Activated naive CD4-positive, alpha-beta T cell treated with anti-CD3 and anti-CD28 coated beads, Interleukin-2, amount 50 U/mL, for 16 hours (primary cell): ENCODE results near the gene CEP170B.

Source experiments
- DNase-seq: peaks from one replicate; pipeline ENCODE4 v3.0.0-alpha.2; 2020

The CEP170B gene

DNA sequence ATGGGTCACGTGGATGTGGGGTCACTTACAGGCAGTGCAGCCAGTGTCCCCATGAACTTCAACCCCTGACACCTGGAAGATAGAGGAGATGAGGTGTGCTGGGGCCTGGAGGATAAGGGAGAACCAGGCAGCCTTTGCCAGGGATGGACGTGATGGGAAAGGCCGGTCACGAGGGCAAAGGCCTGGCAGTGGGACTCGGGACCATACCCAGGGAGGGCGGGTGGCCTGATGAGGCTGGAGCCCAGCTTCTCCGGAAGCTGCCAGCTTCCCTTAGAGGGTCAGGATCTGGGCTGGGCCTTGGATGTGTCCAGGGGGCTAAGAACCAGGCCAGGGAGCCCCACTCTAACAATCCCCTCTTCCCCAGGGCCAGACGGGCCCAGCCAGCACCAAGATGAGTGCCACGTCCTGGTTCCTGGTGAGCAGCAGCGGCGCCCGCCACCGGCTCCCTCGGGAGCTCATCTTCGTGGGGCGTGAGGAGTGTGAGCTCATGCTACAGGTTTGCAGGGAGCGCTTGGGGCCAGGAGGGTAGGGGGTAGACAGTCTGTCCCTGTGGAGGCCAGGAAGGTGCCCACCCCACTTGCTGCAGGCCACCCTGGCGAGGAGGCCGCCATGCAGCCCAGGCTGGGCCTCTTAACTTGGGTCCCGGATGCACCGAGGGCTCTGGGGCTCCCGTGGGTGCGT, 3.1 kb downstream of the CEP170B start:
- peak; percentile 8 for DNase-seq

DNA sequence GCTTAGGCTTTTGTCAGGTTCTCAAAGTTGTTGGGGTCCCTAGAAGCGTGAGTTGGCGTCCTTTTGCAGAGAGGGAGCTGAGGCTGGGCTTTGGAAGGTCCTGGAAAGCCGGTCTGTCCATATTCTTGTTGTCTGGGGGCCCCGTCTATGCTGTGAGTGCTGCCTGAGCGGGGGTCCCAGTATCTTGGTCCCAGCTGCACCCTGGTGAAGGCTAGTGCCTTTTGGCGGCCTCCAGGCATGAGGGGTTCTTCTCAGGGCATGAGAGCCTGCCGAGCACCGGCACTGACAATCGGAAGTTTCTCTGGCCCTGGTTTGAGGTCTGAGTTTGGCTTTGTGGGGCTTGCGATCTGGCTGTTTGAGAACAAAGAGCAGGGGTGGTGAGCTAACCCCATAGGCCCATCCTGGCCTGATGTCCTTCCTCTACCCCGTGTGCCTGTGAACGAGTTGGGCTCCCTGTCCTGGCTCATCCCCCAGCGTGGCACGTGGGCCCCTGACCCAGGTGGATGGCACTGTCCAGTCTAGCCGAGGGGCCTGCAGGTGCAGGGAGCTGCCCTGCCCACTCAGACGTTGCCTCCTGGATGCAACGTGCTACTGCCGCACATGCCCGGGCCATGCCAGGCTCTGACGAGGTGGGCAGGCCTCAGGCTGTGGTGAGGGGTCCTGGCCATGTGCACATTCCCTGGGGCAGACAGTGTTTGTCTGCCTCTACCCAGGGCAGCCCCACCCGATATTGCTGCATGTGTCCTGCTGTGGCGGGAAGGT, 3.9 kb downstream of the CEP170B start:
- no peak for DNase-seq

DNA sequence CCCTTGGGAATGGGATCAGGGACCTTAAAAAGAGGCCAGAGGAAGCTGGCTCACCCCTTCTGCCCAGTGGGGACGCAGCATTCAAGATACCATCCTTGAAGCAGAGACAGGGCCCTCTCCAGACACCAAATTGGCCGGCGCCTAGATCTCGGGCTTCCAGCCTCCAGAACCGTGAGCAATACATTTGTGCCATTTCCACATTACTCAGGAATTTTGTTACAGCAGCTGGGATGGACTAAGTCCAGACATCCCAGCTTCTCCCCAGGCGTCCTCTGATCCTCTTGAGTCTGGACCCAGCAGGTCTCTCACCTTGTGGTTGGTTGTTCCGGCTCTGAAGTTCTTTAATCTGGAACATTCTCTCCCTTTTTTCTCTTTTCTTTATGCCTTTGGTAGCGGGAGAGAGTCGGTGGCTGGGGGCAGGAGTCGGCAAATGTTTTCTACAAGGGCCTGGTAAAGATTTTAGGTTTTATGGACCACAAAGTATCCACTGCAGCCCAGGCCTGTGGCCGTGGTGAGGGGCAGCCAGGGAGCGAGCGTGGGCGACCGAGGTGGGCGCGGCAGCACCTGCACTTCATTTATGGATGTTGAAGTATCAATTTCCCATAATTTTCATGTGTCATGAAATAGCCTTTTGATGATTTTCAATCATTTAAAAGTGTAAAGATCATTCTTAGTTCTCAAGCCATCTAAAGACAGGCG, 4.8 kb downstream of the CEP170B start:
- no peak for DNase-seq

DNA sequence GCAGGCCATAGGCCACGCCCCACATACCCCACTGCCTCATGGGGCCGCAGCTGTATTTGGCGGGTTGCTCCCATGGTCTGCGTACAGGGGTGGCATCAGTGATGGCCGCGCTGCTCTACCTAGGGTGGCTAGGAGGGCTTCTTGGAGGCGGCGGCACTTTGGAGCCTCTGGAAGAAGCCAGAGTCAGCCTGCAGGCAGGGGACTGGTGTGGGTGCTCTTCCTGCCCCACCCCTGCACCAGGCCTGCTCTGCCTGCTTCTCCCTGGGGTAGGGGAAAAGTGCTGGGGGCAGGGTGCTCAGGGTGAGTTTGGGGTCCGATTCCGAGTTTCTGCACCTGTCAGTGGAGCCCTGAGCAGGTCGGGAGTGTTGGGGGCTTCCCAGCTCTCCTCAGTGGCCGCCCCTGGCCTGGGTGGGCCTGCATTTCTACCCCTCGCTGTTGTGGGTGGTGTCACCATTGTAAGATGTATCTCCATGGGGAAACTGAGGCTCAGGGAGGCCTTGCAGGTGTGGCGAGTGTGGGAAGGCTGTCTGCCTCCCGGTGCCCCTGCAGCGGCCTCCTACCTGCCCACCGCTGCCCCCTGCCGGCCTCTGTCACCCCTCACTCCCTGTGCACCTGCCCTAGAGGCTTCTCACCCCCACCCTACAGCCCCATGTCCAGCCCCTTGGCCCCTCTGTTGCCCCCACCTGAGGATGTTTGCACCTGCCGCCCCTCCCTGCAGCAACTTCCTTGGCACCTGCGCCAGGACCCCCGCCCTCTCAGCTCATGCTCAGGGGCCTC, 5.5 kb downstream of the CEP170B start:
- DNase-seq: peak; percentile 62

DNA sequence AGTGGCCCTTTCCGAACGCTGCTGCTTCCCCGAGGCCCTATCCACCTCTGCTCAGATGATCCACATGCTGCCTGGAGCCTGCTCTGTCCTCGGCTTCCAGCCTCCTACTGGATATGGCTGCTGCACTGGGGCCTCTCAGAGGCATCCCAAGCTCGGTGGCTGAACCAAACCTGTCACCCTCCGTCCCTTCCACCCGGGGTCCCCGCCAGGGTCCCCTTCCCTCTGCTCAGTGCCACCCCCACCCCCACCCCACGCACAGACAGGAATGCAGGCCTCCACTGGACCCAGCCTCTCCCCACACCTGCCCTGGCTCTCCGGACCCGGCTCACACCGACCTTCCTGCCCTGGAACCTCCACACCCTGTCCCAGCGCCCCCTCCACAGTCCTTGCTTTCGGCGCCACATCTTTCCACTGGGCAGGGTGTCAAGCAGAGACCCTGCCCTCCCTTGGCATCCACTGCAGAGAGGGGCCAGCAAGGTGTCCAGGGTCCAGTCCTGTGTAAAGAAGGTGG, 6.1 kb downstream of the CEP170B start:
- no peak for DNase-seq

DNA sequence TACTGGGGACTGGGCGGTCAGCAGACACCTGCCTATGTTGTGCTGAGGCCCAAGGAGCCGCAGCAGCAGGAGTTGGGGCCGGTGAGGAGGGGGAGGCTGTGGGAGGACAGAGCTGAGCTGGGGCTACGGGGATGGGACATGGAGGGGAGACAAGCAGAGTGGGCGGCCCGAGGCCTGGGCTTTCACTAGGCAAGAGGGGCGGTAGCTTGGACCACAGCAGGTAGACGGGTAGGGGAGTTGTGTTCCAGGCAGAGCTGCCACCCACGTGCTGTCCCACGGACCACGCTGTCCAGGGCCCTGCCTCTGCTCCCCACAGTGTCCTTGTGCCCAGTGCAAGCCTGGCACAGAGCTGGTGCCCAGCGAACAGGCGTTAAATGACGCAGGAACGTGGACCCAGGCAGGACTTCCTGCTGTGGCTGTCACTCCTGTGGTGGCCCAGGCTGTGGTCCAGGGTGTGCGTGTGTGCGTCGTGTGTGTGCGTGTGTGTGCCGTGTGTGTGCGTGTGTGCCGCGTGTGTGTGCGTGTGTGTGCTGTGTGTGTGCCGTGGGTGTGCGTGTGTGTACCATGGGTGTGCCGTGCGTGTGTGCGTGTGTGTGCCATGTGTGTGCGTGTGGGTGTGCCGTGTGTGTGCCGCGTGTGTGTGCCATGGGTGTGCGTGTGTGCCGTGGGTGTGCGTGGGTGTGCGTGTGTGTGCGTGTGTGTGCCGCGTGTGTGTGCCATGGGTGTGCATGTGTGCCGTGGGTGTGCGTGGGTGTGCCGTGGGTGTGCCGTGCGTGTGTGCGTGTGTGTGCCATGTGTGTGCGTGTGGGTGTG, 6.8 kb downstream of the CEP170B start:
- DNase-seq: peak; percentile 8

DNA sequence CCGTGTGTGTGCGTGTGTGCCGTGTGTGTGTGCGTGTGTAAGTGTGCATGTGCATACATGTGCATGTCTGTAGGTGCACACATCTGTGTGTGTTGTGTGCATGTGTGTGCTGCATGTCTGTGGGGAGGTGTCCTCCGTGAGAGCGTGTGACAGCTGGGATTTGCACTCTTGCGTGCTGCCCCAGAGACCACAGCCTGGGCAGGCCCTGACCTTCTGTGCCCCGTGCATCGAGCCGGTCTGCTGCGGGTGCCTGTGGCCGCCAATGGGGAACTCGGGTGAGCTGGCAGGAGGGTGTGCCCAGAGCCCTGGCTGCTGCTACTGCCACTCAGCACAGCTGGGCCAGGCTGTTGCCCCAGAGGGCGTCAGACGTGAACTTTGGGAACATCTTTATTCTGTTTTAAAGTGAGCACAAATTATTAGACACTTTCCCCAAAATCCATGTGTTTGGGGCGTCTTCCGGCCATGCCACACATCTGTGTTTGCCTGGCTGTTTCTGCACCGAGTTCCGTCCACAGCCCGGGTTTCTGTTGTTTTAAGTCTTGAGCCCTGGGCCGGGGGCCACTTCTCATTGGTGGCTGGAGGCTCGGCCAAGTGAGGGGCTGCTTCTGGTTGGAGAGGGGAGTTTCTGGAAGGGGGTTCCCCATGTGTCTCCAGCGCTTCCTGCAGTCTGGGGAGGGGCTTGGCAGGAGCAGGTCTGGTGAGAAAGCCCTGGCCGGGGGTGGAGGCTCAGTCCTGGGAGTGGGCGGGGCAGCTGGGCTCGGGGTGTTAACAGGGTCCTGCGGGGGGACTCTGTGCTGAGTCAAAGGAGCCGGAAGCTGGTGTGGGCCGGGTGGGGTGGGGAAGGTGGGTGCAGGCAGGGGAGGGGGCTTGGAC, 7.6 kb downstream of the CEP170B start:
- DNase-seq: peak; percentile 9

DNA sequence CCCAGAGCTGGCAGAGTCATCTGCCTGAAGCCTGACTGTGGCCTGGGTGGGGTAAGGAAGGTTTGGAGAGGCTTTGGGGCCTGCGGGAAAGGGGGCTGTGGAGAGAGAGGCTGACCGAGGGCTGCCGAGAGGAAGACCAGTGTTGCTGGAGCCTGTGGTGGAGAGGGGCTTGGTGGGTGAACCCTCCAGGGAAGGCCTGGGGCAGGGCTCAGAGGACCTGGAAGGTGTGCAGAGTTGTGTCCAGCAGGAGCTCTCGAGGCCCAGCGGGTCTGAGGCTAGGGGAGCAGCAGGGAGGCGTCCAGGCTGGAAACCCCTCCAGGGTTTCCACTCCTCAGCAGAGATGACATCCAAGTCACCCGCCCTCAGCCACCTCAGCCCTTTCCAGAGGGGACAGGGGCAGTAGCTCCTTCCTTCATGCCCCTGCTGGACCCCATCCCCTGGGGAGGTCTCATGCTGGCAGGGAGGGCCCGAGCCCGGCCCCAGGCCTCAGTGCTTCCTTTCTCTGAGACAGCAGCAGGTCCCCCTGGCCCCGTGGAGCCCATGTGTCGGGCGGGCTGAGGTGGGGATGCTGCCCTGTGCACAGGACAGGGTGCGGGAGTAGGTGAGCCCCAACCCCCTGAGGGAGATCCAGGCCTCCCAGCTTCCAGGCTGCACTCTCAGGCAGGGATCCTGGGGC, 8.4 kb downstream of the CEP170B start:
- DNase-seq: no peak

DNA sequence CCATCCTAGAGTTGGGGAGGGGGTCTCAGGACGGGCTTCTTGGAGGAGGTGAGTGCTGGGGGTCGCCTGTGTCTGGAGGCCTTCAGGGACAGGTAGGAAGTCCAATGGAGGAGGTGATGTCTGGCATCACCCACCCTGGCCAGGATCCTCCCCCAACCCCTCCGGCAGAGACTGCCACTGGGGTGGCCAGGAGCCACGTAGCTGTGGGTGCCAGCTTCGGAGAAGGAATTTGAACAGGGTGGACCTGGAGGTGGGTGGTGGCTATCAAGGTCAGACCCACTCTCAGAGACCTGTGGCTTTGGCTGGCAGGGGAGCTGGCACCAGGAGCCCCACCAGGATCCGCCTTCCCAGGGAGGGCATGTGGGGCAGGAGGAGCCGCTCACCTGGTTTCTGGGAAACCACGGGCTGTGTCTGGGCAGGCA, 9.1 kb downstream of the CEP170B start:
- DNase-seq: no peak

DNA sequence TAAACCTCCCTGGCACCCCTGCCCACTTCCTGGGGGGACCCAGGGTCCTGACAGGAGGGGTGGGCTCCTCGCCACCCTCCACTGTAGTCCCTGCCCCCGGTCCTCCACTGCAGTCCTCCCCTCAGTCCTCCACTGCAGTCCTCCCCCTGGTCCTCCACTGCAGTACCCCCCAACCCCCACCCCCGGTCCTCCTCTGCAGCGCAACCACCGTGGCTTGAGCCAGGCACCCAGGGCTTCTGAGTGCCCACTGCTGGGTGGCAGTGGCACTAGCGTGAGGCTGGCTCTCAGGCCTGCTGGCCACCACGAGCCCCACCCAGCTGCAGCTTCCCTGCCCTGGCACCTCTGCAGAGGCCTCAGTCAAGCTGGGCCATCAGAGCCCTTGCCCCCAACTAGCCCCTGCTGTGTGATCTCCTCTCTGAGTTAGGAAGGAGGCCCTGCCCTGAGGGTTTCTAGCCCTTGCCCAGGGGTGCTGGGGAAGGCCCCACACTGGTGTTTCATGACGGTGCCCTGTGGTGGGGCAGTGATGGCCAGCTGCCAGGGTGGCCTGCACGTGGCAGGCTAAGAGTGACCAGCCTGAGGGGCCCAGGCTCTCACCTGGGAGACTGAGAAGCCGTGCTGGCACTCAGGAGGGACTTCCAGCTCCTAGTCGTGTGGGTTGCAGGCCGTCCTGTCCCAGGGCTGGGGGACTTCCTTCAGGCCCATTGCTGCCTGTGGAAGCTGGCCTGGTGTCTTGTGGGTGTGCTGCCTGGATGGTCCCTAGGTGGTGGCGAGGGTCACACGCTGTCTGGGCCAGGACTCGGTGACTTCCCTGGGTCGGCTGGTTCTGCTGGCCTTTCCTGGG, 9.7 kb downstream of the CEP170B start:
- DNase-seq: peak; percentile 9

DNA sequence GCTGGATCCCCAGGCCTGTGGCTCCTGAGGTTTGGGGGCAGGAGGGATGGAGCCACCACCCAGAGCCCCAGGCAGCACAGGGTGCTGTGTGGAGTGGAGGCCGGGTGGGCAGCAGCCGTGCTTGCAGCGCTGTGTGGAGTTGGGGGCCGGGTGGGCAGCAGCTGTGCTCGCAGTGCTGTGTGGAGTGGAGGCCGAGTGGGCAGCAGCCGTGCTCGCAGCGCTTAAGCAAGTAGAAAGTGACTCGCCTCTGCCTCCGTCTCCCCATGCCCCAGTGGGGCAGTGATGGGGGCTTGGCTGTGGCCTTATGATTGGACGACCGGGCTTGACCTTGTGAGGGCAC, 10.3 kb downstream of the CEP170B start:
- DNase-seq: no peak

DNA sequence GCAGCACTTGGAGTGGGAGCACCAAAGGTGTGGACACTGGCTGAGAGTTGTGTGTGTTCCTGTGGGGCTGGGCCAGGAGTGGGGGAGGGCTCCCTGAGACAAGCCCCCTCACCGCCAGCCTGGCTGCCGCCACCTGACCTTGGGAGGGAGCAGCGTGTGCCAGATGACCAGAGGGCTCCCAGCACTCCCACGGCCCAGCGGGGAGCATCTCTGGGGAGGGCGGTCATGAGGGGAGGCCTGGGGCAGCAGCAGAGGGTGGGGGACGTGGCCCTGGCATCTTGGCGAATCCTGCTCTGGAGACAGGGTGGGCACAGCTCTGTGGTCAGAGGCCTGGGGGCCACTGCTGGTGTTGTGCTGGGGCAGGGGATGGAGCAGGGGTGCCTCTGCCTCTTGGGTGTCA, 10.7 kb downstream of the CEP170B start:
- peak; percentile 10 for DNase-seq

DNA sequence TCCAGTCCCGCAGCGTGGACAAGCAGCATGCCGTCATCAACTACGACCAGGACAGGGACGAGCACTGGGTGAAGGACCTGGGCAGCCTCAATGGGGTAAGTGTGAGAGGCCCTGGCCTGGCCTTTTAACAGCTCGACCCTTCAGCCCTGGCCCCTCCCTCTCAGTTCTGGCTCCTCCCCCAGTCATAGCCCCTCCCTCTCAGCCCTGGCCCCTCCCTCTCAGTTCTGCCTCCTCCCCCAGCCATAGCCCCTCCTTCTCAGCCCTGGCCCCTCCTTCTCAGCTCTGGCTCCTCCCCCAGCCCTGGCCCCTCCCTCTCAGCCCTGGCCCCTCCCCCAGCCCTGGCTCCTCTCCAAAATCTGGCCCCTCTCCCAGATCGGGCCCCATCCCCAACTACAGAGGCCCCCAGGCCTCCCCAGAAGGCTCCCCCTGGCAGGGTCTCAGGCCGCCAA, 11.2 kb downstream of the CEP170B start:
- peak; percentile 20 for DNase-seq

DNA sequence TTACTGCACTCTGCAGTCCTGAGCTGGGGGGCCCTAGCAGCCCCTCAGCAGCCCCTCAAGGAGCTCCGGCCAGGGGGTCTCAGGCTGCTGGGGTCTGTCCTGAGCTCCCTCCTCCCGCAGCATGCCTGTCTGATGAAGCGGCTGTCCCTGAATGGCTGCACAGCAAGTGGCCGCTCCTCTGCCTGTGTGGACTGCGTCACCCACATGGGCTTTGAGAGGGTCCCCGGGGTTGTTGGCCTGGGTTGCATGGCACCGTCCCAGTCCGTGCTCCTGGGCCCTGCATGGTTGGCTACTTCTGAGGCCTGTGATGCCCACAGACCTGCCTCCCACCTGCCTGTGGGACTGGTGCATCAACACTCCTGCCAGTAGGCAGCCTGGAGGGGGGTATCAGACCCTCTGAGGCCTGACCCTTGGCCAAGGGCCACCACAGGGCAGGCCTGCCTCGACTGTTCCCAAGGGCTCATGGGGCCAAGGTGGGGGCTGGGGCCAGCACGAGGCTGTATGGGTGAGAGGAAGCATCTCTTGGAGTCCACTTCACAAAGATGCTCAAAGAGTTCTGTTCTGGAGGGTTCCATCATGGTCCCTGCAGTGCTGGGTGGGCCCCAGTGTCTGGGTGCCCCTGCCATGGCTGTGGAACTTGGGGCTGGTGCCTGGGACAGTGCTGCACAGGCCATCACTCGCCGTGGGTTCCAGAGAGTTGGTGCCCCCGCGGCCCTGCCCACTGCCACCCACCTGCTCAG, 12.2 kb downstream of the CEP170B start:
- DNase-seq: peak; percentile 7

DNA sequence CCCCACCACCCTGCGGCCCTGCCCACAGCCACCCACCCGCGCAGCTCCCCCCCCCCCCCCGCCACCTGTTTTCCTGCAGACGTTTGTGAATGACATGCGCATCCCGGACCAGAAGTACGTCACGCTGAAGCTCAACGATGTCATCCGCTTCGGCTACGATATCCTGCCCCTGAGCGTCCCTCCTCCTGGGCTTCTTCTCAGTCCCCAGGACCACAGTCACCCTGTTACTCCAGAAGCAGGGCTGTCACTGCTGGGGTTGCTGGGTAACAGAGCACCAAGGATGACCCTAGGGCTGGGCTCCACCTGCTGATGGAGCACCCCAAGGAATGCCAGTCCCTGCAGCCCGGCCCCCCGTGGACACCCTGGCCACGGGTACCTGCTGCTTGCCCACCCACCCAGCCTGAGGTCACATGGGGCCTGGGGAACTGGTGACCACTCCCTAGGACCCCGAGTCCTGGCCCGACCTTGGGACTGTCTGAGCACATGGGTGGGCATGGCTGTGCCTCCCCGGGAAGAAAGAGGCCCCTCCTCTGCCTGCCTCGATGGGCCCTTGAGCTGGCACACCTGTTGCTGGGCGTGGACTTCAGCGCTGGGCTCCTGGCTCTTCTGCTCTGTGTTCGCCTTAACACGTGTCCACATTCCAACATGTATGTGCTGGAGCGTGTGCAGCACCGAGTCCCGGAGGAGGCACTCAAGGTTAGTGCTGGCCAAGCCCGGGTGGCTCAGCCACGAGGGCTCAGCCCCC, 12.9 kb downstream of the CEP170B start:
- DNase-seq: no peak

DNA sequence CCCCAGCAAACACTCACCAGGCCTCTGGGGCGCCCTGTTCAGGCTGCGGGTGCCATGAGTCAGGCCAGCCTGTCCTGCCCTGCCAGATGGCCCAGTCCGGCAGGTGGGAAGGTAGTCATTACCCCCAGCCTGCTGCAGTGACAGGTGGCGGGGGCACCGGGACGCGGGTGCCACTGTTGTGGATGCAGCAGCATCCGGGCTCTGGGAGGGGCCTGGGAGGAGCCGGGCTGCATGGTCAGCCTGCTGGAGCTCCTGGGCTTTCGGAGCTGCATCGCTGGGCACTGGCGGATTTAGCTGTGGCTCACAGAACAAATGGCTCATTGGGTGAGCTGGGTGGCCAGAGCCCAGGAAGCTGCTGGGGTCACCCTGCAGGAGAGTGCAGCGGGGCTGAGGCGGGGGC, 13.5 kb downstream of the CEP170B start:
- peak; percentile 7 for DNase-seq

DNA sequence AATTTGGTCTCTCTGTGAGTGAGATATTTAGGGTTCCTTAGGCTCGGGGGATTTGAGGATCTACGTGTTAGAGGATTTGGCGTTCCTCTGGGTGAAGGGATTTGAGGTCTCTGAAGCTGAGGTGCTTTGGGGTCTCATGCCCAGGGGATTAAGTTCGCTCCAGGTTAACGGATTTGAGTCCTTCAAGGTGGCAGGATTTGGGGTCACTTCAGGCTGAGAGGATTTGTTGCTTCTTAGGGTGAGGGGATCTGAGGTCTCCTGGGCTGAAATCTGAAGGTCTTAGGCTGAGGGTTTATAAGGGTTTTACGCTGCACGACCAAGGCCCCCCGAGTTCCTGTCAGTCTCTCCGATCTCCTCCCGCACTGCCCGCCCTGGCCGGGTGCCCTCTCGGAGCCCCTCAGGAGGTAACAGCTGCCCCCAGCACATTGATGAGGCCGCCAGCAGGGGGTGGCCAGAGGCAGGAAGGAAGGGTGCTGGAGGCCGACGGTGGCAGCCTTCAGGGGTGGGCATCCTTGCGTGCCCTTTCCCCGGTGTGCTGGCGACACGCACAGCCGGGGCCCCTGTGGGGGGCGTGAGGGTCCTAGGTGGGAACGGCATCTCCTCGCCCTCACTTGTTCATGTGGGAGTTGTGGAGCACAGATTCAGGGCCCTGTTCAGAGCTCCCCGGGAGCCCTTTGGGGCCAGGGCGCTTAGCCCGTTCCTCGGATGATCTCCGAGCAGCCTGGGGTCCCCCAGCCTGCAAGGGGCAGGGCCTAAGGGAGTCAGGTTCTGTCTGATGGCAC, 14.3 kb downstream of the CEP170B start:
- DNase-seq: no peak
